IPS-15b (cell line): ENCODE results near the gene SLC6A1.

ENCODE experiments used
- H3K27me3 ChIP-seq: one replicate; pipeline ENCODE4 v1.6.1; 2013; ENCODE audit warnings: low read length; ENCODE audit not compliant: control insufficient read depth, insufficient read depth
- H3K36me3 ChIP-seq: one replicate; pipeline ENCODE4 v1.6.1; 2013; ENCODE audit warnings: low read length; ENCODE audit not compliant: control insufficient read depth, insufficient read depth
- H3K4me1 ChIP-seq: one replicate; pipeline ENCODE4 v1.6.1; 2013; ENCODE audit warnings: mild to moderate bottlenecking, low read length; ENCODE audit not compliant: control insufficient read depth, insufficient read depth
- H3K4me3 ChIP-seq: one replicate; pipeline ENCODE4 v1.5.1; 2013; ENCODE audit warnings: low read depth, low read length
- H3K9ac ChIP-seq: one replicate; pipeline ENCODE4 v1.6.1; 2013; ENCODE audit warnings: low read depth, mild to moderate bottlenecking, low read length
- H3K9me3 ChIP-seq: one replicate; pipeline ENCODE4 v1.6.1; 2013; ENCODE audit warnings: mild to moderate bottlenecking, low read length; ENCODE audit not compliant: control insufficient read depth, insufficient read depth

The SLC6A1 gene

GRCh38 chr3:10974131-10974530 is 18.4 kb upstream of the SLC6A1 start:
- no peak overlapping the region for H3K4me3 ChIP-seq
- no peaks in the 10 kb centered on the region for H3K9me3 ChIP-seq
- H3K36me3 ChIP-seq: no peaks in the 10 kb centered on the region
- no peaks in the 10 kb centered on the region for H3K27me3 ChIP-seq
- H3K4me1 ChIP-seq: peaks cover 13% of the 10 kb centered on the region
- no peak overlapping the region for H3K9ac ChIP-seq

DNA sequence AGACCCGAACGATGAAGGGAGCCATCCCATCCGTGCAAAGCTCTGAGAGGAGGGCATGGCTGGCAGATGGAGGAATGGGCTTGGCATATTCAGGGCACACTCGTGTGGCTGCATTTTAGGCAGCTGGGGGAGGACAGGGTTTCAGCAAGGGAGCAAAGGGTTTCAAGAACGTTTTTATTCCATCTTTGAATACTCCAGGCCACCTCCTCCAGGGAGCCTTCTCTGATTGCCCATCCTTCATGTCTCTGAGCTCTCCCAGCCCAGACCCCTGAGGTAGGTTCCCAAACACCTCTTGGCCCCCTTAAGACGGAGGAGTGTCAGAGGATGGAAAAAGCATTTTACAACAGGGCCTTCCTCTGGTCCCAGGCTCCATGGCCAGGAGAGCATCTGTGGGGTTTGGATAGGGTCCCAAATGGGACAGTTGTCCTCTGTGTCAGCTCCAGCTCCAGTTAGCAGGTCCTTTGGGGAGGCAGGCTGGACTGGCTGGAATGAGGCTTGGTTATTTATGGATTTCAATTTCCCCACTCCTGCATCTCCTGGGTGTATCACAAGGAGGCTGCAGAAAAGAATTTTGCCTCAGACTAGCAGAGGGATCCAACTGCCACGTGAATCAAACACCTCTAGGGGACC is 17.7 kb upstream of the SLC6A1 start:
- Histone ChIP-seq H3K4me3 (no peak overlapping the region), H3K27me3 (no peaks in the 10 kb centered on the region), H3K9me3 (no peaks in the 10 kb centered on the region), H3K36me3 (no peaks in the 10 kb centered on the region), H3K9ac (no peak overlapping the region), H3K4me1 (peaks cover 13% of the 10 kb centered on the region)

GRCh38 chr3:10975695-10976234 is 16.8 kb upstream of the SLC6A1 start:
- Histone ChIP-seq H3K27me3 (no peaks in the 10 kb centered on the region), H3K9me3 (no peaks in the 10 kb centered on the region), H3K4me3 (no peak overlapping the region), H3K9ac (no peak overlapping the region), H3K36me3 (no peaks in the 10 kb centered on the region), H3K4me1 (peaks cover 13% of the 10 kb centered on the region)

GRCh38 chr3:10976770-10977169 is 15.8 kb upstream of the SLC6A1 start:
- no peak overlapping the region for H3K4me3 ChIP-seq
- H3K36me3 ChIP-seq: no peaks in the 10 kb centered on the region
- peaks cover 13% of the 10 kb centered on the region for H3K4me1 ChIP-seq
- H3K9ac ChIP-seq: no peak overlapping the region
- peaks cover 2% of the 10 kb centered on the region for H3K27me3 ChIP-seq
- H3K9me3 ChIP-seq: no peaks in the 10 kb centered on the region

DNA sequence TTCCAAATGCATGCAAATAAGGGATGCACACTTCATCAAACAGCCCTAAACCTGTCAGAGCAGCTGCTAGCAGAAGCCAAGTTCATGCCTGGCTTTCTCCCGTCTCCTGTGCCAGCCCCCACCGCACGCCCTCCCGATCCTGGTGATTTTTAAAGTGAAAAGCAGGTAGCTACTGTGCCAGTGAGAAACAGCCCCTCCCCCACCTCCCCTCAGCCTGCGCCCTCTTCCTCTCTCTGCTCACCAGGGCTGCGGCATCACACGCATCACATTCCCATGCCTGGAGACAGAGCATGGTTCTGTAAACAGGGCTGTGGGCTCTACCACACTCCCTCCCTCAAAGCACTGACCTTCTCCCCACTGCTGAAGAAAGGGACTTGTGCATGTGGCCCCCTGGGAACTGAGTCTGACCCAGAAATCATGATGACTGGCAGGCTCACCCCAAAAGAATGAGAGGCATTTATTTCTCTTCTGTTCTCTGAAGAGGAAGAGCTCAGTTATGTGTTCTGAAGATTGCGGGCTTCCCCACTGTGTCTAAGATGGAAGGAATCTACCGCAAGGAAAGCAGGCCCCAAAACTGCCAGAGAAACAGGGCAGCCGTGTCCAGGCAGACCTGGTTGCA is 14.5 kb upstream of the SLC6A1 start:
- Histone ChIP-seq H3K36me3 (no peaks in the 10 kb centered on the region), H3K27me3 (peaks cover 2% of the 10 kb centered on the region)

DNA sequence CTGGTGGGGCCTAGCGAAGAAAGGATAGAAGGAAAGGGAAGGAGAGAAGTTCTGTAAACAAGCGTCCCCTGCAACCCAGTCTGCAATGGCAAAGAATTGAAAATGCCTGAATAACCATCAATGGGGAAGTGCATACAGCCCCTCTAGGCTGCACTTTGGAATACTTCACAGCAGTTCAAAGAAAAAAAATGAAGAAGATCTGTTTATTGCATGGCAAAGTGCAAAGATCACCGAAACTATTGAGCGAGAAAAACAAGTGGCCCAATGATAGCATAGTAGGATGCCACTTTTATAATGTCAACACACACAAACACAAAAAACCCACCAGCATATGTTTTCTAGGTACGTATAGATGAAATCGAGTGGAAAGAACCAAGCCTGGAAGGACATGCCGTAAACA is 13.6 kb upstream of the SLC6A1 start:
- no peaks in the 10 kb centered on the region for H3K9me3 ChIP-seq
- H3K9ac ChIP-seq: no peak overlapping the region
- peaks cover 7% of the 10 kb centered on the region for H3K4me1 ChIP-seq
- no peak overlapping the region for H3K4me3 ChIP-seq
- H3K27me3 ChIP-seq: peaks cover 2% of the 10 kb centered on the region
- no peaks in the 10 kb centered on the region for H3K36me3 ChIP-seq

More for the DNA sequence above, 14.5 kb upstream of the SLC6A1 start:
- peaks cover 7% of the 10 kb centered on the region for H3K4me1 ChIP-seq
- no peak overlapping the region for H3K9ac ChIP-seq
- H3K9me3 ChIP-seq: no peaks in the 10 kb centered on the region
- no peak overlapping the region for H3K4me3 ChIP-seq

- Histone ChIP-seq H3K27me3 (peaks cover 2% of the 10 kb centered on the region), H3K36me3 (no peaks in the 10 kb centered on the region), H3K9me3 (no peaks in the 10 kb centered on the region), H3K4me1 (peaks cover 7% of the 10 kb centered on the region), H3K9ac (no peak overlapping the region), H3K4me3 (no peak overlapping the region)
Measured at GRCh38 chr3:10980312-10980711, 12.2 kb upstream of the SLC6A1 start.

DNA sequence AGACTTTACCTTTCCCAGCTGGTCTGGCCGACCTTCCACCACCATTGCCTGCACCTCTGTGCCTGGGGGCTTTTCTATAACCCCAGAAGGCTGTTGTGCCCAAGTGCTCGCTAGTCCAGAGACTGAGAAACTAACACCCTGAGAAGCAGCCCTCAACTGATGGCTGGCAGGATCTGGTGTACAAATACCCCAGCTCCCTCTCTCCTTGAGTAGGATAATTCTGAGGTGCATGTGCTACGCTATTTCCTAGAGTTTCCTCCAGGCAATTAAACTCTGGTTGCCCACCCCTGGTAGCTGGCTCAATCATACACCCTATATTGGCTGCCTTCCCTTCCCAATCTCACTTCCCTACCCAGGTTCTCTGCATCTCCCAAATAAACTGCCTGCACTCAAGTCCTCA is 11.5 kb upstream of the SLC6A1 start:
- Histone ChIP-seq H3K4me3 (no peak overlapping the region), H3K9me3 (no peaks in the 10 kb centered on the region), H3K36me3 (no peaks in the 10 kb centered on the region), H3K27me3 (peaks cover 2% of the 10 kb centered on the region), H3K4me1 (peaks cover 7% of the 10 kb centered on the region), H3K9ac (no peak overlapping the region)

- Histone ChIP-seq H3K9me3 (no peaks in the 10 kb centered on the region), H3K4me1 (peaks cover 7% of the 10 kb centered on the region), H3K27me3 (peaks cover 2% of the 10 kb centered on the region), H3K9ac (no peak overlapping the region), H3K4me3 (no peak overlapping the region), H3K36me3 (no peaks in the 10 kb centered on the region)
Measured at GRCh38 chr3:10981961-10982360, 10.6 kb upstream of the SLC6A1 start.

- Histone ChIP-seq H3K36me3 (no peaks in the 10 kb centered on the region), H3K4me3 (no peak overlapping the region), H3K9me3 (no peaks in the 10 kb centered on the region), H3K4me1 (peaks cover 5% of the 10 kb centered on the region), H3K9ac (no peak overlapping the region), H3K27me3 (peaks cover 2% of the 10 kb centered on the region)
Measured at GRCh38 chr3:10982782-10983181, 9.8 kb upstream of the SLC6A1 start.

DNA sequence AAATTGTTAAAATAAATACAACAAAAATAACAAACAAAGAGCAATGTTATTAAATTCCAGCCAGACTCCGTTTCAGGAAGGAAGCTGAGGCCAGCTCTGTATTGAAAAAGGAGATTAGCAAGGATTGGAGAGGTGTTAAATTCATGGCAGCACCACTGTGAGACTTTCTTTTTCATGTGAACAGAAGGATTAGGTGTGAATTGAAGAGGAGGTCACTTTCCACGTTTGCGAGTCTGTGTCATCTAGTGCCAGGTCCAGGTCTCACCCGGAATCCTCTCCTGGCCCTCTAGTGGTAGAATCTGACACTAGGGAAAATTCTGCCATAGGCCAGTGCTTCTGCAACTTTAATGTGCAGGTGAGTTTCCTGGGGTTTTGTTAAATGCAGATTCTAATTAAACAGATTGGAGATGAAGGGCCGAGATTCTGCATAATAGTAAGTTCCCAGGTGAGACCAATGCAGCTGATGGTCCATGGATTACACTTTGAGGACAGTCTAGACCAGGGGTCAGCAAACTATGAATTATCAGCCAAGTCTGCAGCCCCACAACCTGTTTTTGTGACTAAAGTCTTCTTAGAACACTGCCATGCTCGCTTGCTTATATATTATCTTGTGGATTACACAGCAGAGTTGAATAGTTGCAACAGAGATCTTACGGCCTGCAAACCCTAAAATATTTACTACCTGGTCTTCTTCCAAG is 9.2 kb upstream of the SLC6A1 start:
- Histone ChIP-seq H3K36me3 (no peaks in the 10 kb centered on the region), H3K9me3 (no peaks in the 10 kb centered on the region), H3K4me3 (no peak overlapping the region), H3K9ac (no peak overlapping the region), H3K4me1 (no peaks in the 10 kb centered on the region), H3K27me3 (peaks cover 2% of the 10 kb centered on the region)
